HG02852 (cell line): ENCODE data around the gene LIPJ.

Experiments used
- ATAC-seq: cut with Tn5 transposase; IDR thresholded peaks from one replicate; pipeline ENCODE4 v1.9.1; 2021; ENCODE audit warnings: mild to moderate bottlenecking, moderate library complexity; ENCODE audit not compliant: unreplicated experiment

The LIPJ gene, protein sequence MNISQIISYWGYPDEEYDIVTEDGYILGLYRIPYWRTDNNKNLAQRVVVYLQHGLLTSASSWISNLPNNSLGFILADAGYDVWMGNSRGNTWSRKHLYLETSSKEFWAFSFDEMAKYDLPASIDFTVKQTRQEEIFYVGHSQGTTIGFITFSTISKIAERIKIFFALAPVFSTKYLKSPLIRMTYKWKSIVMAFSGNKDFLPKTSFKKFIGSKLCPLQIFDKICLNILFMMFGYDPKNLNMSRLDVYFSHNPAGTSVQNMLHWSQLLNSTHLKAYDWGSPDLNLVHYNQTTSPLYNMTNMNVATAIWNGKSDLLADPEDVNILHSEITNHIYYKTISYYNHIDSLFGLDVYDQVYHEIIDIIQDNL

DNA sequence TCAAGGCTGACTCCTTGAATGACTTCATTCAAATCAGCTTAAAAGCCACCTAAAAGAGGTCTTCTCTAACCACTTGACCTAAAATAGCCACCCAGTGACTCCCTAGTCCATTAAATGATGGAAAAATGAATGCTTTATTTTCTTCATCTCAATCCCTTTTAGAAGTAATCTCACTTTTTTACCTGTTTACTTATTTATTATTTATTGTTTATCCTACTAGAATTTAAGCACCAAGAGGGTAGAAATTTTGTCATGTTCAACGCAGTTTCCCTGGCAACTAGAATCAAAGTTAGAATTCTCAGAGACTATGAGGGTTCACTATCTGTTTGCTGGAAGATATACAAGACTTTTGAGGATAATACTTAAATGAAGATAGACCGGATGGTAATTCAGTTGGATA lies at the start of gene LIPJ:
Gene LIPJ (plus strand): TSS at position 301 of the 400 bp plus-strand sequence. CDS start 3,926 bp downstream, outside the sequence.
- ATAC-seq = no peak

DNA sequence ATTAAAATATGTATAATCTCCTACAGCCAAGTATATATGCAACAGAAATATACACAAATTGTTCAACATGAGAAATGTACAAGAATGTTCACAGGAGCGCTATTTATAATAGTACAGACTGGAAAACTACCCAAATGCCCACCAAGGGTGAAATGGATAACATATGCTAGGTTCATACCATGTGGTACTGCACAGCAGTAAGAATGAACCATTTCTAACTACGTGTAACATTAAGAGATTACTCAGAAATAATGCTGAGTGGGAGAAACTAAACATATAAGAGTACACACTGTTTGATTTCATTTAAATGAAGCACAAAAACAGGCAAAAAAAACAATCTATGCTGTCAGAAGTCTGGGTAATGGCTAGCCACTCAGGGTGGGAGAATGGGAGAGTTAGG lies 49.2 kb upstream of the LIPJ start:
- ATAC-seq = no peak

DNA sequence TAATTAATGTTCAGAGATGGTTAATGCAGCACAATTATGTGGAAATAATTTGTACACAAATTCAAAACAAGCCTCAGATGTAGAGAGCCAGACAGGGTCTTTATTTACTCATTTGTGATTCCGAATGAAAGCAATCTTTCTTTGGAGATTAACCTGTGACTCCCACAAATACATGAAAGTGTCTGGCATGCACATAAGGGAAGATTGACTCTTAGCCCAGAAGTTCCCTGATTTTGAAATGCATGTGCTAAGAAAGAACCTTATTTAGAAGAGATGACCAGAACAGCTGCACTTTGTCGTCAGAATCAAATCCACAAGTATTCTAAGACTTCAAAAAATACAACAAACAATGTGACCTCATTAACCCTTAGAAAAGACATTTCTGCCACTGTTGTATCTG lies 48.5 kb upstream of the LIPJ start:
- ATAC-seq = no peak

DNA sequence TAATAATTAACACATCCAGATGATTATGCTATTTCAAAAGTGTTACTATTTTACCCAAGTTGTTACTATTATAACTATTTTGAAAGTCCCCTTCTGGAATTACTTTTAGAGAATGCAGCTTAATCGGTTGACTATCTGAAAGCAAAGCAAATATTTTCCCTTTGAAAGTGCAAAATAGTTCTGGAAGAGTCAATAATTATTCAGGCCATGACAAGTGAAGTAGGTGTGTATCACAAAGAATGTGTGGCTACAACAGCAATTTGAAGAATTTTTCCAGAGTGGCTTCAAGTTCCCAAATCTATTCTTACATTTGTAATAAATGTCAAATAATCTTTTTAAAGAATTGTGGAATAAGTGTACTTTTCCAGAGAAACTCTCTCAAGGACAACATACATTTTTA lies 46.2 kb upstream of the LIPJ start:
- ATAC-seq = no peak

DNA sequence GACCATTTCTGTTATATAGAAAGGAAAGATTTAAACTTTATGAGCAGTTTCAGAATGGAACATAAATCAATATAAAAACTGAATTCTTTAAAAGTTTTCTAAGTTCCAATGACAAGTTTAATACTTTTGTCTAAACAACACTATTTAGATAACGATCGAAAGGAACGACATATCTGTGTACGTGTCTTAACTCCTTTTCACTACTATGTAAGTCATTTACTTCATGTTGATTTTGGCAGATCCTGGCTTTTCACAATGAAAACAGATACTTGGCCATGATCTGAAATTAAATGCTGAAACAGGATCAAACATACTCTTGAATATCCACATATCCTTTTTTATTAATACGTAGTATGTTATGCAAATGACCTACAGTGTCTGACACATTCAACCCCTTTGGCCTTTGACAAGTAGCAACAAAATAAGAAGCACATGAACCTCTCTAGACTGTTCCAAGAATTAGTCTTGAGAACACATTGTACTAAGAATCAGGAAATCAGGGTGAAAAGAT lies 45.4 kb upstream of the LIPJ start:
- no peak for ATAC-seq

DNA sequence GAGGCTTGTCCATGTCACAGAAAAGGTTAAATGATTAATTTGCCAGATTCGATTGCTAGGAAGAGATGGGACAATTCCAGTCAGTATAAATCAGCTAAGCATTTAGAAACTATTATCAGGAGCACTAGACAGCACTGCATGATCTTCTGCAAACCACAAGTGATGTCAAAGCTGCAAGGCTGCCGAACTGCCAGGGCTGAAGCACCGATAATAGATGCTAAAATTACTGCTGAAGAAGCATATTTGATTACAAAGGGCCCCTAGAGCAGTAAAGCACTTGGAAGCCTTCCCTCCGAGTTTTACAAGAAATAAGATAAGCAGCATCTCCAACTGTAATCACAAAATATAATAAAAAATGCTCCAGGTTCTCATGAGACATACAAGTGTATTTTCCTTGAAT lies 44.0 kb upstream of the LIPJ start:
- ATAC-seq = no peak

DNA sequence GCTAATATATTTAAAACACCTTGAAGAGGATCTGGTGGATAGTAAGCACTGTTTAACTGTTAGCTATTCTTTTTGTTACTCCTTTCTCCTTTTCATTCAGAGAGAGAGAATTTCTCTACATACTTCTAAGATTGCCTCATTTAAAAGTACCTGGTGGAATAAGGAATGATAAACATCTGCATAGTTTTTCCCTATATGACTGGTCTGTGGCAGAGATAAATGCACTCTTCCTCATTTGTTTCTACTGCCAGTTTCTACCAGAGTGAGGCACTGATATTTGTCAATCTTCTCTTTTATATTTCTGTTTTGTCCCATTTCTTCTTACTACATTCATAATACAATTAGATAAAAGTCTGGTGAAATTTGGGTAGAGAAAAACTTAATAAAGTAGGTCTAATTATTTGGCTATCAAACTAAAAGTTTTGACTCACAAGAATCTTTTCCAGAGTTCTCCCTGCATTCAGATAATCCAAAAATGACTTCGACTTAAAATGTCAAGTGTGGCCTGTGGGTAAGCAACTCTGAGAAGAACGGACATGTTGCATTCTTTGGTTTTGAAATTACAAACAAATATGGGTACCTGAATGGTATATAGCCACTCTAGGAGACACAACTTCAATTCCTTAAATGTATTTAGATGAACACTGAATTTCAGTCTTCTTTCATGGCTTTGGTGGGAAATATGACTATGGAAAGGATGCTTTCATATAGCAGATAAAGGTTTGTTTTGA lies 42.3 kb upstream of the LIPJ start:
- no peak for ATAC-seq

DNA sequence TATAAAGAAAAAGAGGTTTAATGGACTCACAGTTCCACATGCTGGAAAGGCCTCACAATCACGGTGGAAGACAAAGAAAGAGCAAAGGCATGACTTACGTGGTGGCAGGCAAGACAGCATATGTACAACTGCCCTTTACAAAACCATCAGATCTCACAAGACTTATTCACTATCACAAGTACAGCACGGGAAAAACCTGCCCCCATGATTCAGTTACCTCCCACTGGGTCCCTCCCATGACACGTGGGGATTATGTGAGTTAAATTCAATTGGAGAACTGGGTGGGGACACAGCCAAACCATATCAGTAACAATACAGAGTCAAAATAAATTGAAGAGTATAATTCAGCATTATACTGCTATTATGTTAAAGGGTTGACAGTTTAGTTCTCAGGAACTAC lies 41.2 kb upstream of the LIPJ start:
- ATAC-seq = no peak

DNA sequence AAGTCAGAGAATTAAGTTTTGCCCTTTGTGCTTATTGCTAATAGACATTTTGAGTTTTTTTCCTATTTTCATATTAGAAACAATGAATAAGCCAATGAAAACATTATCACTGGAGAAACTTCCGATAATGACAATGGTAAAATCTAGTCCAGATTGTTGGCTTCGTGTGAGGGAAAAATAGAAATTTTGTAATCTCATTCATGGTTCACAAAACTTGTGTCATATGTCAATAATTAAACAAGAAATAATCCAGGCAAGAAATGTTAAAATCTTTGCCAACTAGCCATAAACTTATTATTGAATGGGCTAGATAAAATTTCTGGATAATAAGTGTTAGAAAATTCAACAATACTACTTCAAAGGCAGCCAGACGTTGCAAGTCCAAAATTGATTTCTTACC lies 40.1 kb upstream of the LIPJ start:
- no peak for ATAC-seq

DNA sequence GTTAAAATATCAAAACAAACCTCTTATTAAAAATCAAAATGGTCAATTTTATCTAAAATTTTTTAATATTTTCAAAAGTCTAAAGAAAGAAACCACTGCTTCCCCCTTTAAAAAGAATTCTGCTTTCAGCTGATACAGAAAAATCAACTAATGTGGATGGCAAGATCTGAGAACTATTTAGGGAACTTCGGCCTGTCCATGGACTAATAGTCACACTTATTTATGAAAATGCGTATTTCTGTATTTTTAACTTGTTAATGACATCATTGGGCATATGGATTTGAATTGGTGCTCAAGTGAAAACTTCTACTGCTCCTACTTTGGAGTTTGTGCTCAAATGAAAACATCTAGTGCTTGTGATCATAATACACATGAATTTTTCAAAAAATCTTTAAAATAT lies 35.3 kb upstream of the LIPJ start:
- ATAC-seq = no peak

DNA sequence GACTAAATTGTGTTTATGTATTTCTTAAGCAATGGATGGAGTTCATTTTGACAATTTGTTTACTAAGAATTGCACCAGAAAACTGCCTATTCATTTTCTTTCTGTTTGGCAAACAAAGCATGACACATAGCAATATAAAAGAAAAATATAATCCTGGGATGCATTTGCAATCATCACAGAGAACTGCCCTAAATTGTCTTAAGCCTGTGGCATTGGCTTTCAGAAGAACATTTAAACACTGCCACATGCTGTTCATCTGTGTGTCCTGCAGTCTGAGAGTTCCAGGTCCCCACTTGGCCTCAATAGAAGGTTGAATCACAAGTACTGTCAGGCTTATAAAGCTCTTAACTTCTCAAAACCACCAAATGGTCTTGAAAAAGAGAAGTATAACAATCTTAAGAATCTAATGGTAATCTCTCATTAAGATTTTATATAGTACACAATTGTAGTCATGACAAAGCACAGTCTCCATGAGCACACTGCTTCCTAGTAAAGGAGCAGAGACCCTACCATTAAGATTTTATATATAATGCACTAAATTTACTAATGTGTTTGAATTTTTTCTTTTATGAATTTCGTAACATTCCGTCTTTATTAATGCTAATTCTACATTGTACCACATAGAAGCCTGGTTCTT lies 33.3 kb upstream of the LIPJ start:
- ATAC-seq = peak; percentile 84

DNA sequence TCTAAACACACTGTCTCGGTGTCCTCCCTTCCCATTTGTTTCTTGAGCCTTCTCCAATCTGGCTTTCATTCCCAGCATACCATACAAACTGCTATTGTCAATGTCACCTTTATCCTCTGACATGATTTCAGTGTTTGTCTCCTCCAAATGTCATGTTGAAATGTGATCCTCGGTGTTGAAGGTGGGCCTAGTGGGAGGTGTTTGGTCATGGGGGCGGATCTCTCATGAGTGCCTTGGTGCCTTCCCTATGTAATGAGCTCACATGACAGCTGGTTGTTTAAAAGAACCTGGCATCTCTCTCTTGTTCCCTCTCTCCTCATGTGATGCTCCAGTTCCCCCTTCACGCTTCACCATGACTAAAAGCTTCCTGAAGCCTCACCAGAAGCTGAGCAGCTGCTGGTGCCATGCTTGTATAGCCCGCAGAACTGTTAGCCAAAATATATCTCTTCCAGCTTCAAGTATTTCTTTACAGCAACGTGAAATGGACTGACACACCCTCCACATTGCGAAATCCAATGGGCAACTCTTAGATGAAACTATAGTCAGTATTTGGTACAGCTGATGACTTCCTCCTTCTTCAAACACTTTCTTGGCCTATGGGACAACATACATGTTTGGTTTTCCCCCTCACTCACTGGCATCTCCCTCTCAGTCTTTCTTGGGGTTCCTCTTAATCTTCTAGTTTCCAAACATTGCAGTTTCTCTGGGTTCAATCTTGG lies 31.2 kb upstream of the LIPJ start:
- no peak for ATAC-seq

DNA sequence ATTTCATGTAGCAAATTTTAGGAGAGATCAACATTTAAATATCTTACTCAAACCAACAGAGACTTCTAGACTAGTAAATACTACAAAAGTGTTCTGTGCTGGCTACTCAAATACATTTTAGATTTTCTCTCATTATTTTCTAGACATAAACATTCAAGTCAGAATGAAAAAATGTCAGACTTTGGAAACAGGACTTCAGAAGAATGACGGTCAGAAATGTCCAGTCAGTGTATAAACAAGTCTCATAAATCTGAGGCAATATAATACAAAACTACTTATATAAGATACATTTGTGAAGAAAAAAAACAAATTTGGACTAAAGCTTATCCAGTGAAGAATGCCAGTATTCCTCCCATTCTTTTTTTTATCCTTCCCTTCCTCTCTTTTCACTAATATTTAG lies 29.3 kb upstream of the LIPJ start:
- ATAC-seq = no peak

DNA sequence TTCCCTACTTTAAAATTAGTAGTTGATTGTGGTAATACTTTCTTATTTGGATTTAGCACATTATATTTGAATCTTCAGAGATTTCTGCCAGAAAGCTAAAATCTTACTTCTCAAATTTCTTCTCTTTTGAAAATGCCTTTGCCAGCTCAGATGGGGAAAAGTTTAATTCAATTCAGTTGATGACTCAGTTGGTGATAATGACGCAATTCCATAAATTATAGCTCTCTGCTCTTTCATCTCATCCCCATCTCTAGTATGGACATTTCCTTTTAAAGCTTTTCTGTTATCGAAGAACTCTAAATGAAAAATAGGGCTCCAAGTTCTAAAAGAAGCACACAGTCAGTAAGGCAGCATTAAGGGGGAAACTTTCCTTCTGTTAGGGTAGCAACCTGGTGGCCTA lies 28.9 kb upstream of the LIPJ start:
- ATAC-seq = no peak

DNA sequence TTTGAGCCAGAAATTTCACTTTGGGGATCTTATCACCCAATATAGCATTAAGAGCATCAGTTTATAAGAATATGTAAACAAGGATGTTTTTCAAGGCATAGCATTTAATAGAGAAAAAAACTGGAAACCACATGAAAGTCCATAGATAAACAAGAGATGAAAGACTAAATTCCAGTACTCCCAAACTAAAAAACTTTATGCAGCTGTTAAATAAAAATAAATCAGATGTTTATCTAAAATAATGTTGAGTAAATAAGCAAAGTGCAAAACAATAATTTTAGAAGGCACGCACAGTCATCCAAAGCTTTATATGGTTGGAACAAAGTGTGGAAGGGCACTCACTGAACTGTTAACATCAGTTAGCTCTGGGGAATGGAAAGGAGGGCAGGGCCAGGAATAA lies 24.4 kb upstream of the LIPJ start:
- ATAC-seq = no peak

DNA sequence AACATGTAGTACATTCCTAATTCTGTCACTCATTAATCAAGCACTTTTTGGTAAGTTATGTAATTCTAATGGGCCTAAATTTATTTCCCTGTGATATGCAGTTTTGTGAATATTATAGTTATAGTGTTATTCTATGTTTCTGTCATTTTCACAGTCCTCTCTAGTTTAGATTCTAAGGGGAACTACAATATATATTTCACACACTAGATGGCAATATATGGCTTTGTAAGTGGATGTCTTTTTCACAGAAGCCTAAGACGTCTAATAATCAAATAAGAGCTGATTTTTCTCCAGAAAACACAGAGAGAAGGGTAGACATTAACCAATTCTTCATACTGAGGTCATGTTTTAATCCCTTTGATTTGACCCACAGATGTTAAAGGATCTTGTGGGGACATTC lies 21.5 kb upstream of the LIPJ start:
- no peak for ATAC-seq

DNA sequence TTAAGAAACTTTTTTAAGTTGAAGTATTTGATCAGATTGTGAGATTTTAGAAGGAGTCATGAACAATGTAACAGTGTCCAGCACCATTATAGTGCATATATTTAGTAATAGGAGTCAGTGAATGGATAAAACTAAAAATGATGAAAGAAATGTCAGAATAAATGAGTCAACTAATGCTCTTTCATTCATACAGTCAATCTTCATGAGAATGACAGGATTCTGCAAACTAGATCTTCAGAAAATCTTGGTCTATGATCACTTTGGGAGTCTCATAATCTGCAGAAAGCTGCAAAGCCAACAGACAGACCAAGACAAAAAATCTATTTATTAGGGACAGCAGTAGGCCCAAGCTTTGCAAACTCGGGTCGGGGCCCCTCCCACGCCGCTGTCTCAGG lies 4.2 kb upstream of the LIPJ start:
- no peak for ATAC-seq

DNA sequence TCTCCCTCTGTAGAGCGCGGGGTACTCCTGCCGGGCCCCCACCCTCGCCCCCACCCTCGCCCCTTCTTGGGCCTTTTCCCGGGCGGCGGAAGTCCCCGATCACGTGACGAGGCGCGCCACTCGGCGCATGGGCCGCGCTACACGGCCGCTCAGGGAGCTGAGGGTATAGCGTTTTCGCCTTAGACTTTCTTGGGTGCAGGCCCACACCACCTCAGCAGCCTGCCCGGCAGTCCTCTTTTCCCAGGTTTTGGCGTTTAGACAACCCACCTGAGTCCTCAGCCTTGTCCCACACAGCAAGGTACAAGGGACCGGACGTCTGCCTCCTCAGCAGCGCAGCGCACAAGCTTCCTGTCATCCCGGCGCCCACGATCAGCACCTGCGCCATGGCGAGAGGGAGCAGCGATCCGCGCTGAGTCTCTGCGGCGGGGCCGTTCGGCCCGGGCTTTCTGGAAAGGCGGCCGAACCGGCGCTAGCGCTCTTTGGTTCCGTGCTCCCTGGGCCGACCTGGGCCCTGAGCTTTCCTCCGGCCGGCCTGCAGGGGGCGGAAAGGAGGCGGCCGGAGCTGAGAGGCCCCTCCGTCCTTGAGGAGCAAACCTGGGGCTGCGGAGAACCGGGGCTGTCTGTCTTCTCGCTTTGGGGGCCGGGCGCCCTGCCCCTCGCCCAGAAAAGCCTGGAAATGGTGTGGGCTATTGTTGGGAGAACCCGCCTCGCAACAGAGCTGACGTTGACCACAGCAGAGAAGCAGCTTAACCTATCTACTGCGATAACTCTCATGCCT lies 3.6 kb upstream of the LIPJ start, which contains the start of gene RNLS:
Gene RNLS (minus strand): TSS at position 513 of the 778 bp plus-strand sequence.
- ATAC-seq = peak; percentile 83

DNA sequence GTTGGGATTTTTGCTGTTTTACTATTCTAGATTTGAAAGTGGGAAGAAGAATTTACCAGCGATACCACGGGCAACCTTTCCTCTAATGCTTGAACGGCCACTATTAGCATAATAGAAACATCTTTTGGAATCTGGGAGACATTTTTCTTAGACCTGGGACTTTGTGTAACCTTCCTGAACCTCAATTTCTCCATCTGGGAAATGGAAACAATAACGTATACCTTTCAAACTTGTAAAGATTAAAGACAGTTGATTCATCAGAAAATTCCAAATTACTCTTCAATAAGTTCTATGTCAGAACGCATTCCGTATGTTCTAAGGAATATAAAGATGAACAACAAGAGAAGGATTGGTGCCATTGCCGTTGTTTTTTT lies 3.0 kb upstream of the LIPJ start:
- no peak for ATAC-seq

DNA sequence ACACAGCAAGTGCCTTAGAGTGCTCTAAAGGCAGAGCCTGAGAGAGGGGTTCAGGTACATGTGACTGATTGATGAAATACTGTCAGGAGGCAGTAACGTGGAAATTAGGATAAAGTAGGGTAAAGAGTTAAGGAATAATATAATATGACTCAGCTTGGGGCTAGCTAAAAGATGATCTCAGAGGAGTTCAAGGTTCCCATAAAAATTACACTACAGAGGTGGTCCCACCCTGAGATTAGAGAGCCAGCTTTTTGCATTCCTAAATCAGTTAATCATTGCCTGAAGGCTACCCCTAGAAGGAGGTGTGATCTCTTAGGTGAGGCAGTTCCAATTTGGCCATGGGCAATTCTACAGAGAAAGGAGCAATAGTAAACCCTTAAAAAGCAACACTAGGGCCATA lies 5.8 kb downstream of the LIPJ start:
- no peak for ATAC-seq
